IMR-90 (cell line): ENCODE results near the gene ARHGAP15. TPM values are rescaled to one million over a fixed set of nuclear protein-coding genes. Genes with fewer than 3 reads are reported as not detected.

Experiments
- ATAC-seq: fragments of 200-7000 bp; cut with Tn5 transposase; 2 replicates; pipeline ENCODE4 v1.9.1; 2020; ENCODE audit warnings: low read depth, mild to moderate bottlenecking, moderate library complexity
- BruUV-seq: library from RNA; stranded (reverse); fragments of 400-500 nt; replicated peaks from 2 replicates; lab custom pipeline; 2021; lab: Mats Ljungman, UMichigan
- CTCF ChIA-PET: fragments of 300-600 bp; formaldehyde crosslinking; extraction: SDS; loops from one replicate; lab custom pipeline; 2021; ENCODE audit warnings: antibody characterized with exemption; lab: Yijun Ruan, JAX
- POLR2A ChIA-PET: fragments of 300-600 bp; sonication (Branson Sonifier 250); formaldehyde crosslinking; loops from one replicate; lab custom pipeline; 2022; ENCODE audit warnings: antibody characterized with exemption; ENCODE audit not compliant: unreplicated experiment; lab: Charles Lee
- DNase-seq: peaks from one replicate; pipeline ENCODE4 v3.0.0; 2013
- H2AFZ ChIP-seq: replicated peaks from 2 replicates; pipeline ENCODE3; 2013; ENCODE audit warnings: low read length, mild to moderate bottlenecking; ENCODE audit not compliant: poor library complexity
- H2AK5ac ChIP-seq: 2 replicates; pipeline ENCODE4 v1.6.1; 2013; ENCODE audit warnings: low read depth, low read length, inconsistent platforms
- H2AK9ac ChIP-seq: replicated peaks from 2 replicates; pipeline ENCODE3; 2013; ENCODE audit warnings: mild to moderate bottlenecking, low read depth, low read length, moderate library complexity; ENCODE audit not compliant: poor library complexity
- H2BK120ac ChIP-seq: 2 replicates; pipeline ENCODE4 v1.6.1; 2013; ENCODE audit warnings: low read depth, low read length, inconsistent platforms
- H2BK15ac ChIP-seq: 3 replicates; pipeline ENCODE4 v1.6.1; 2013; ENCODE audit warnings: low read depth, low read length, inconsistent platforms
- H2BK20ac ChIP-seq: 2 replicates; pipeline ENCODE4 v1.6.1; 2013; ENCODE audit warnings: low read depth, mild to moderate bottlenecking, inconsistent platforms, low read length, moderate library complexity
- H2BK5ac ChIP-seq: 2 replicates; pipeline ENCODE4 v1.6.1; 2013; ENCODE audit warnings: mild to moderate bottlenecking, low read depth, low read length, inconsistent platforms; ENCODE audit not compliant: poor library complexity, severe bottlenecking
- H3K14ac ChIP-seq: replicated peaks from 2 replicates; pipeline ENCODE4 v1.6.1; 2013; ENCODE audit warnings: low read depth, low read length, inconsistent platforms
- H3K18ac ChIP-seq: 2 replicates; pipeline ENCODE4 v1.6.1; 2013; ENCODE audit warnings: low read depth, low read length, control low read depth
- H3K23ac ChIP-seq: 2 replicates; pipeline ENCODE4 v1.6.1; 2013; ENCODE audit warnings: low read depth, low read length, inconsistent platforms
- H3K27ac ChIP-seq: 2 replicates; pipeline ENCODE4 v1.5.1; 2013; ENCODE audit warnings: mild to moderate bottlenecking, control low read depth, low read length; ENCODE audit not compliant: insufficient read depth
- H3K27me3 ChIP-seq: 2 replicates; pipeline ENCODE4 v1.6.1; 2013; ENCODE audit warnings: low read length; ENCODE audit not compliant: control insufficient read depth, insufficient read depth
- H3K36me3 ChIP-seq: 2 replicates; pipeline ENCODE4 v1.6.1; 2013; ENCODE audit warnings: low read length, mixed read lengths; ENCODE audit not compliant: control insufficient read depth, insufficient read depth
- H3K4ac ChIP-seq: 2 replicates; pipeline ENCODE4 v1.6.1; 2013; ENCODE audit warnings: low read depth, low read length, inconsistent platforms
- H3K4me1 ChIP-seq: 2 replicates; pipeline ENCODE4 v1.6.1; 2013; ENCODE audit warnings: low read length, mixed read lengths; ENCODE audit not compliant: control insufficient read depth, insufficient read depth
- H3K4me2 ChIP-seq: 2 replicates; pipeline ENCODE4 v1.6.1; 2013; ENCODE audit warnings: low read depth, mild to moderate bottlenecking, control low read depth, low read length, moderate library complexity
- H3K4me3 ChIP-seq: 2 replicates; pipeline ENCODE4 v1.5.1; 2013; ENCODE audit warnings: low read depth, mild to moderate bottlenecking, control low read depth, low read length, moderate library complexity; ENCODE audit not compliant: insufficient read depth
- H3K56ac ChIP-seq: 2 replicates; pipeline ENCODE4 v1.6.1; 2013; ENCODE audit warnings: low read length, inconsistent platforms; ENCODE audit not compliant: insufficient read depth; ENCODE audit errors: extremely low read depth
- H3K79me1 ChIP-seq, 2 experiments: 2 replicates each; pipeline ENCODE4 v1.6.1; 2013; ENCODE audit warnings: low read length in 2 of 2, inconsistent platforms in 1 of 2, low read depth in 1 of 2
- H3K9ac ChIP-seq: 2 replicates; pipeline ENCODE4 v1.6.1; 2013; ENCODE audit warnings: low read depth, low read length, control low read depth
- H3K9me1 ChIP-seq: 2 replicates; pipeline ENCODE4 v1.6.1; 2013; ENCODE audit warnings: low read length, inconsistent platforms; ENCODE audit not compliant: insufficient read depth
- H3K9me3 ChIP-seq: 2 replicates; pipeline ENCODE4 v1.6.1; 2013; ENCODE audit warnings: low read length; ENCODE audit not compliant: control insufficient read depth, insufficient read depth
- H4K20me1 ChIP-seq: 2 replicates; pipeline ENCODE4 v1.6.1; 2013; ENCODE audit warnings: low read length, inconsistent platforms; ENCODE audit not compliant: insufficient read depth
- H4K5ac ChIP-seq: 2 replicates; pipeline ENCODE4 v1.6.1; 2013; ENCODE audit warnings: mild to moderate bottlenecking, low read depth, low read length, control low read depth
- H4K8ac ChIP-seq, 2 experiments: 2 replicates each; pipeline ENCODE4 v1.6.1; 2013; ENCODE audit warnings: low read depth in 2 of 2, low read length in 2 of 2, control low read depth in 1 of 2, inconsistent platforms in 1 of 2
- H4K91ac ChIP-seq: 2 replicates; pipeline ENCODE4 v1.6.1; 2013; ENCODE audit warnings: low read depth, low read length, inconsistent platforms; ENCODE audit not compliant: insufficient read depth
- CEBPB ChIP-seq: IDR thresholded peaks from 2 replicates; pipeline ENCODE4 v1.6.1; 2012; ENCODE audit warnings: low read depth, low read length, improper control_type of control experiment
- NFE2L2 ChIP-seq: fragments of 150-350 bp; IDR thresholded peaks from 2 replicates; pipeline ENCODE4 v1.6.1; 2016; ENCODE audit warnings: low read depth, mild to moderate bottlenecking, low read length
- POLR2A ChIP-seq: IDR thresholded peaks from 2 replicates; pipeline ENCODE4 v1.6.1; 2012; ENCODE audit warnings: mild to moderate bottlenecking, low read depth, low read length
- RFX5 ChIP-seq: IDR thresholded peaks from 2 replicates; pipeline ENCODE4 v1.8.0; 2012; ENCODE audit warnings: low read depth, mild to moderate bottlenecking, low read length, moderate library complexity
- SMC3 ChIP-seq: fragments of 150-350 bp; IDR thresholded peaks from 2 replicates; pipeline ENCODE4 v1.6.1; 2016; ENCODE audit warnings: low read depth, mild to moderate bottlenecking, antibody characterized with exemption, low read length, moderate library complexity
- WGBS, 2 experiments: methylation state at CpG; one replicate each; pipeline versions ENCODE4 v1.1.5 to v1.1.7; 2013; ENCODE audit warnings: missing lambda C conversion rate in 2 of 2; ENCODE audit not compliant: insufficient read length in 1 of 2; ENCODE audit errors: extremely low coverage in 2 of 2; 5-methylcytosine and 5-hydroxymethylcytosine counted together
- dilution Hi-C: fragments of 300-500 bp; cut with HindIII; formaldehyde crosslinking; loops from one replicate; pipeline ENCODE4 v1.14.3; 2018; ENCODE audit warnings: low sequenced_read_pairs; ENCODE audit not compliant: unreplicated experiment
- in situ Hi-C: fragments of 300-500 bp; cut with MboI; formaldehyde crosslinking; loops from 3 replicates; pipeline ENCODE4 v1.14.3; 2019; ENCODE audit warnings: low sequenced_read_pairs, inconsistent platforms, mixed read lengths
- intact Hi-C: fragments of 100-400 bp; cut with micrococcal nuclease; formaldehyde crosslinking; loops from 2 replicates; pipeline ENCODE4 v1.10.0; 2022
- polyA plus RNA-seq, 3 experiments: library from polyadenylated mRNA; depleted of rRNA; stranded (reverse); fragments of >200 nt; gene quantifications; 2 replicates each; pipeline ENCODE4 v1.2.3, GENCODE V29; 2012; ENCODE audit warnings: low replicate concordance in 1 of 3
- total RNA-seq: library from RNA; depleted of rRNA; stranded (reverse); fragments of >200 nt; gene quantifications from 2 replicates; pipeline ENCODE4 v1.2.3, GENCODE V29; 2012
- TF ChIP-seq, protein P1 (sequence below): conservative IDR thresholded peaks from 2 replicates; pipeline ENCODE4 v1.5.1; 2012; ENCODE audit warnings: mild to moderate bottlenecking, low read depth, low read length, improper control_type of control experiment
- TF ChIP-seq, protein P2 (sequence below): fragments of 150-350 bp; IDR thresholded peaks from 2 replicates; pipeline ENCODE4 v1.6.1; 2016; ENCODE audit warnings: low read depth, mild to moderate bottlenecking, low read length, moderate library complexity, borderline replicate concordance

ARHGAP15 gene
- total and polyA plus RNA-seq, 2 of the 4 experiments (the other 2 are of a cell fraction): not detected

DNA sequence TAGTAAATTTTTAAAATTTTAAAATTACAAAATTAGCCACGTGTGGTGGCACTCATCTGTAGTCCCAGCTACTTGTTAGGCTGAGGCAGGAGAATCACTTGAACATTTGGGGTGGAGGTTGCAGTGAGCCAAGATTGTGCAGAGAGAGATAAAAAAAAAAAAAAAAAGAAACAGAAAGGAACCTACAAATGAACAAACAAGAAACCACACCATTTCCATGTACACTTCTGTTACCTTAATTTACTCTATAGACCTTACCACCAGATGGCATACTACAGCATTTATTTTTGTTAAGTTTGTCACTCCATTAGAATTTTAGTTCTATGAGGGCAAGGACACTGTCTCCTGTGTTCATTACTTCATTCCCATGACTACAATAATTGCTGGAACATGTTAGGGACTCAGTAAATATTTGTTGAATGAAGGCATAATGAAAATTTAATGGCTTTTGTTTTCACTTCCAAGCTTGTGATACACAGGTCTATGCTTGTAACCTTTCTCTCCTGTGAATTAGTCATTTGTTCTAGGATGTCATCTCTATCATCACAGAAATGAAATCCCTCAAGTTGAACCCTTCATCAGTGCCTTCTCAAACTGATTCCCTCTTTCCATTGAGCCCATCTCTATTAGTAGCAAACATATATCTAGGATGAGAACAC lies 76.0 kb downstream of the ARHGAP15 start:
- ATAC-seq: no peak
- Histone ChIP-seq H4K8ac (no peak overlapping the region), H2BK5ac (no peak overlapping the region), H3K4ac (no peak overlapping the region), H3K56ac (no peak overlapping the region), H2AFZ (no peak overlapping the region), H2AK5ac (no peak overlapping the region), H2BK20ac (no peak overlapping the region), H3K14ac (no peak overlapping the region), H3K27ac (no peak overlapping the region), H4K91ac (no peak overlapping the region), H3K36me3 (no peaks in the 10 kb centered on the region), H4K20me1 (no peaks in the 10 kb centered on the region), H3K79me1 (no peaks in the 10 kb centered on the region), H3K9ac (no peak overlapping the region), H4K5ac (no peak overlapping the region), H2BK15ac (no peak overlapping the region), H3K9me1 (no peaks in the 10 kb centered on the region), H3K27me3 (no peaks in the 10 kb centered on the region; the same call in 1 of the 2 replicates), H3K4me1 (no peaks in the 10 kb centered on the region), H3K9me3 (peaks cover 3% of the 10 kb centered on the region; the same call in 1 of the 2 replicates), H3K18ac (no peak overlapping the region), H3K4me2 (no peak overlapping the region), H2BK120ac (no peak overlapping the region), H3K4me3 (no peak overlapping the region), H2AK9ac (no peak overlapping the region), H3K23ac (no peak overlapping the region)
- dilution Hi-C loops: no loop called here
- ChIA-PET CTCF (interaction anchor here (0.6 to 2.2 kb wide), 6 partner anchors 17 to 1862 kb away, joined by 3 to 7 read pairs (median 4); no protein-coding TSS in a partner anchor), POLR2A (no interaction called here)
- WGBS, 2 experiments: no CpG with 5 or more reads among the region's 1 CpG
- TF ChIP-seq RFX5: no peak
- no peak for TF ChIP-seq CEBPB
- TF ChIP-seq, protein P1, sequence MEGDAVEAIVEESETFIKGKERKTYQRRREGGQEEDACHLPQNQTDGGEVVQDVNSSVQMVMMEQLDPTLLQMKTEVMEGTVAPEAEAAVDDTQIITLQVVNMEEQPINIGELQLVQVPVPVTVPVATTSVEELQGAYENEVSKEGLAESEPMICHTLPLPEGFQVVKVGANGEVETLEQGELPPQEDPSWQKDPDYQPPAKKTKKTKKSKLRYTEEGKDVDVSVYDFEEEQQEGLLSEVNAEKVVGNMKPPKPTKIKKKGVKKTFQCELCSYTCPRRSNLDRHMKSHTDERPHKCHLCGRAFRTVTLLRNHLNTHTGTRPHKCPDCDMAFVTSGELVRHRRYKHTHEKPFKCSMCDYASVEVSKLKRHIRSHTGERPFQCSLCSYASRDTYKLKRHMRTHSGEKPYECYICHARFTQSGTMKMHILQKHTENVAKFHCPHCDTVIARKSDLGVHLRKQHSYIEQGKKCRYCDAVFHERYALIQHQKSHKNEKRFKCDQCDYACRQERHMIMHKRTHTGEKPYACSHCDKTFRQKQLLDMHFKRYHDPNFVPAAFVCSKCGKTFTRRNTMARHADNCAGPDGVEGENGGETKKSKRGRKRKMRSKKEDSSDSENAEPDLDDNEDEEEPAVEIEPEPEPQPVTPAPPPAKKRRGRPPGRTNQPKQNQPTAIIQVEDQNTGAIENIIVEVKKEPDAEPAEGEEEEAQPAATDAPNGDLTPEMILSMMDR: peak; percentile 35
- TF ChIP-seq, protein P2, sequence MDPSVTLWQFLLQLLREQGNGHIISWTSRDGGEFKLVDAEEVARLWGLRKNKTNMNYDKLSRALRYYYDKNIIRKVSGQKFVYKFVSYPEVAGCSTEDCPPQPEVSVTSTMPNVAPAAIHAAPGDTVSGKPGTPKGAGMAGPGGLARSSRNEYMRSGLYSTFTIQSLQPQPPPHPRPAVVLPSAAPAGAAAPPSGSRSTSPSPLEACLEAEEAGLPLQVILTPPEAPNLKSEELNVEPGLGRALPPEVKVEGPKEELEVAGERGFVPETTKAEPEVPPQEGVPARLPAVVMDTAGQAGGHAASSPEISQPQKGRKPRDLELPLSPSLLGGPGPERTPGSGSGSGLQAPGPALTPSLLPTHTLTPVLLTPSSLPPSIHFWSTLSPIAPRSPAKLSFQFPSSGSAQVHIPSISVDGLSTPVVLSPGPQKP: no peak
- TF ChIP-seq POLR2A: no peak
- TF ChIP-seq SMC3: peak; percentile 33; the same call in 1 of the 2 replicates
- TF ChIP-seq NFE2L2: no peak
- DNase-seq: peak; percentile 8
- in situ Hi-C loops: no loop called here
- intact Hi-C loops: loop anchor here (1.0 kb wide), 1 partner anchor 54 kb away; no protein-coding TSS in a partner anchor
- BruUV-seq: no TSS peak
